Measurements from ENCODE around the gene MSH5. TPM values are rescaled to one million over a fixed set of nuclear protein-coding genes. Genes with fewer than 3 reads are reported as not detected.

Gene MSH5
- total and polyA plus RNA-seq, 2 of the 13 experiments (the other 11 are each of a cell fraction or from before 2014, with no cell fraction given), result 10.2 to 38.7 TPM

DNA sequence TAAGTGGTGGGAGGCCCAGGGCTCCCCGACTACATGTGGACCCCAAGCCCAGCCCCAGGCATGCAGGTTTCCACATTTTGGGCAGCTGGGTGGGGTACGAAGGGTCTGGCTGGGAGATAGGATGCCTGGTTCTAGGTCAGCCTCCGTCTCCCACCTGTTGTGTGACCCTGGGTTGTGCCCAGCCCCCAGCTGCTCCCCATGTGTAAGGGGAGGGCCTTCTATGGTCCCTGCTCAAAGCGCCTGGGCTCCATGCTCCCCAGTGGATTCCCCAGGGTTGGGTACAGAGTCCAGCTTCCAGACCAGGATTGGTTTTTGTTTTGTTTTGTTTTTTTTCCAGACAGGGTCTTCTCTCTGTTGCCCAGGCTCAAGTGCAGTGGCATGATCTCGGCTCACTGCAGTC, 38.4 kb downstream of the MSH5 start (continued):
- TF ChIP-seq, protein P1, sequence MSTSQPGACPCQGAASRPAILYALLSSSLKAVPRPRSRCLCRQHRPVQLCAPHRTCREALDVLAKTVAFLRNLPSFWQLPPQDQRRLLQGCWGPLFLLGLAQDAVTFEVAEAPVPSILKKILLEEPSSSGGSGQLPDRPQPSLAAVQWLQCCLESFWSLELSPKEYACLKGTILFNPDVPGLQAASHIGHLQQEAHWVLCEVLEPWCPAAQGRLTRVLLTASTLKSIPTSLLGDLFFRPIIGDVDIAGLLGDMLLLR (CRISPR knock-in tag; IDR thresholded peaks at IDR 0.05), result no peak
- TF ChIP-seq, protein P2, sequence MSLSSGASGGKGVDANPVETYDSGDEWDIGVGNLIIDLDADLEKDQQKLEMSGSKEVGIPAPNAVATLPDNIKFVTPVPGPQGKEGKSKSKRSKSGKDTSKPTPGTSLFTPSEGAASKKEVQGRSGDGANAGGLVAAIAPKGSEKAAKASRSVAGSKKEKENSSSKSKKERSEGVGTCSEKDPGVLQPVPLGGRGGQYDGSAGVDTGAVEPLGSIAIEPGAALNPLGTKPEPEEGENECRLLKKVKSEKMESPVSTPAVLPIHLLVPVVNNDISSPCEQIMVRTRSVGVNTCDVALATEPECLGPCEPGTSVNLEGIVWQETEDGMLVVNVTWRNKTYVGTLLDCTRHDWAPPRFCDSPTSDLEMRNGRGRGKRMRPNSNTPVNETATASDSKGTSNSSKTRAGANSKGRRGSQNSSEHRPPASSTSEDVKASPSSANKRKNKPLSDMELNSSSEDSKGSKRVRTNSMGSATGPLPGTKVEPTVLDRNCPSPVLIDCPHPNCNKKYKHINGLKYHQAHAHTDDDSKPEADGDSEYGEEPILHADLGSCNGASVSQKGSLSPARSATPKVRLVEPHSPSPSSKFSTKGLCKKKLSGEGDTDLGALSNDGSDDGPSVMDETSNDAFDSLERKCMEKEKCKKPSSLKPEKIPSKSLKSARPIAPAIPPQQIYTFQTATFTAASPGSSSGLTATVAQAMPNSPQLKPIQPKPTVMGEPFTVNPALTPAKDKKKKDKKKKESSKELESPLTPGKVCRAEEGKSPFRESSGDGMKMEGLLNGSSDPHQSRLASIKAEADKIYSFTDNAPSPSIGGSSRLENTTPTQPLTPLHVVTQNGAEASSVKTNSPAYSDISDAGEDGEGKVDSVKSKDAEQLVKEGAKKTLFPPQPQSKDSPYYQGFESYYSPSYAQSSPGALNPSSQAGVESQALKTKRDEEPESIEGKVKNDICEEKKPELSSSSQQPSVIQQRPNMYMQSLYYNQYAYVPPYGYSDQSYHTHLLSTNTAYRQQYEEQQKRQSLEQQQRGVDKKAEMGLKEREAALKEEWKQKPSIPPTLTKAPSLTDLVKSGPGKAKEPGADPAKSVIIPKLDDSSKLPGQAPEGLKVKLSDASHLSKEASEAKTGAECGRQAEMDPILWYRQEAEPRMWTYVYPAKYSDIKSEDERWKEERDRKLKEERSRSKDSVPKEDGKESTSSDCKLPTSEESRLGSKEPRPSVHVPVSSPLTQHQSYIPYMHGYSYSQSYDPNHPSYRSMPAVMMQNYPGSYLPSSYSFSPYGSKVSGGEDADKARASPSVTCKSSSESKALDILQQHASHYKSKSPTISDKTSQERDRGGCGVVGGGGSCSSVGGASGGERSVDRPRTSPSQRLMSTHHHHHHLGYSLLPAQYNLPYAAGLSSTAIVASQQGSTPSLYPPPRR (CRISPR knock-in tag; IDR thresholded peaks at IDR 0.05; ENCODE audit: borderline replicate concordance), result no peak
- TF ChIP-seq ZNF225 (CRISPR knock-in tag; IDR thresholded peaks at IDR 0.05) (no peak), MTF1 (CRISPR knock-in tag; IDR thresholded peaks at IDR 0.05) (no peak), GZF1 (CRISPR knock-in tag; IDR thresholded peaks at IDR 0.05) (no peak), FOXK1 (CRISPR knock-in tag; IDR thresholded peaks at IDR 0.05; ENCODE audit: borderline replicate concordance, low read depth) (no peak), MAFF (IDR thresholded peaks at IDR 0.05; ENCODE audit: low read depth, low read length) (no peak), XBP1 (CRISPR knock-in tag; IDR thresholded peaks at IDR 0.05) (no peak), KDM5A (IDR thresholded peaks at IDR 0.05; ENCODE audit: borderline replicate concordance, low read length) (no peak), WIZ (CRISPR knock-in tag; IDR thresholded peaks at IDR 0.05) (no peak; the same call in 1 of the 2 replicates), SIN3B (IDR thresholded peaks at IDR 0.05; ENCODE audit: low read length) (no peak), ZFP1 (CRISPR knock-in tag; IDR thresholded peaks at IDR 0.05) (no peak), GABPA (IDR thresholded peaks at IDR 0.05; ENCODE audit: low read depth, low read length) (no peak), GABPA (CRISPR knock-in tag; IDR thresholded peaks at IDR 0.05; ENCODE audit: low read depth) (no peak)
- TF ChIP-seq, protein P3, sequence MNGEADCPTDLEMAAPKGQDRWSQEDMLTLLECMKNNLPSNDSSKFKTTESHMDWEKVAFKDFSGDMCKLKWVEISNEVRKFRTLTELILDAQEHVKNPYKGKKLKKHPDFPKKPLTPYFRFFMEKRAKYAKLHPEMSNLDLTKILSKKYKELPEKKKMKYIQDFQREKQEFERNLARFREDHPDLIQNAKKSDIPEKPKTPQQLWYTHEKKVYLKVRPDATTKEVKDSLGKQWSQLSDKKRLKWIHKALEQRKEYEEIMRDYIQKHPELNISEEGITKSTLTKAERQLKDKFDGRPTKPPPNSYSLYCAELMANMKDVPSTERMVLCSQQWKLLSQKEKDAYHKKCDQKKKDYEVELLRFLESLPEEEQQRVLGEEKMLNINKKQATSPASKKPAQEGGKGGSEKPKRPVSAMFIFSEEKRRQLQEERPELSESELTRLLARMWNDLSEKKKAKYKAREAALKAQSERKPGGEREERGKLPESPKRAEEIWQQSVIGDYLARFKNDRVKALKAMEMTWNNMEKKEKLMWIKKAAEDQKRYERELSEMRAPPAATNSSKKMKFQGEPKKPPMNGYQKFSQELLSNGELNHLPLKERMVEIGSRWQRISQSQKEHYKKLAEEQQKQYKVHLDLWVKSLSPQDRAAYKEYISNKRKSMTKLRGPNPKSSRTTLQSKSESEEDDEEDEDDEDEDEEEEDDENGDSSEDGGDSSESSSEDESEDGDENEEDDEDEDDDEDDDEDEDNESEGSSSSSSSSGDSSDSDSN (CRISPR knock-in tag; IDR thresholded peaks at IDR 0.05), result no peak
- TF ChIP-seq, protein P4, sequence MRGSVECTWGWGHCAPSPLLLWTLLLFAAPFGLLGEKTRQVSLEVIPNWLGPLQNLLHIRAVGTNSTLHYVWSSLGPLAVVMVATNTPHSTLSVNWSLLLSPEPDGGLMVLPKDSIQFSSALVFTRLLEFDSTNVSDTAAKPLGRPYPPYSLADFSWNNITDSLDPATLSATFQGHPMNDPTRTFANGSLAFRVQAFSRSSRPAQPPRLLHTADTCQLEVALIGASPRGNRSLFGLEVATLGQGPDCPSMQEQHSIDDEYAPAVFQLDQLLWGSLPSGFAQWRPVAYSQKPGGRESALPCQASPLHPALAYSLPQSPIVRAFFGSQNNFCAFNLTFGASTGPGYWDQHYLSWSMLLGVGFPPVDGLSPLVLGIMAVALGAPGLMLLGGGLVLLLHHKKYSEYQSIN (CRISPR knock-in tag; IDR thresholded peaks at IDR 0.05; ENCODE audit: borderline replicate concordance), result no peak
- TF ChIP-seq, protein P5, sequence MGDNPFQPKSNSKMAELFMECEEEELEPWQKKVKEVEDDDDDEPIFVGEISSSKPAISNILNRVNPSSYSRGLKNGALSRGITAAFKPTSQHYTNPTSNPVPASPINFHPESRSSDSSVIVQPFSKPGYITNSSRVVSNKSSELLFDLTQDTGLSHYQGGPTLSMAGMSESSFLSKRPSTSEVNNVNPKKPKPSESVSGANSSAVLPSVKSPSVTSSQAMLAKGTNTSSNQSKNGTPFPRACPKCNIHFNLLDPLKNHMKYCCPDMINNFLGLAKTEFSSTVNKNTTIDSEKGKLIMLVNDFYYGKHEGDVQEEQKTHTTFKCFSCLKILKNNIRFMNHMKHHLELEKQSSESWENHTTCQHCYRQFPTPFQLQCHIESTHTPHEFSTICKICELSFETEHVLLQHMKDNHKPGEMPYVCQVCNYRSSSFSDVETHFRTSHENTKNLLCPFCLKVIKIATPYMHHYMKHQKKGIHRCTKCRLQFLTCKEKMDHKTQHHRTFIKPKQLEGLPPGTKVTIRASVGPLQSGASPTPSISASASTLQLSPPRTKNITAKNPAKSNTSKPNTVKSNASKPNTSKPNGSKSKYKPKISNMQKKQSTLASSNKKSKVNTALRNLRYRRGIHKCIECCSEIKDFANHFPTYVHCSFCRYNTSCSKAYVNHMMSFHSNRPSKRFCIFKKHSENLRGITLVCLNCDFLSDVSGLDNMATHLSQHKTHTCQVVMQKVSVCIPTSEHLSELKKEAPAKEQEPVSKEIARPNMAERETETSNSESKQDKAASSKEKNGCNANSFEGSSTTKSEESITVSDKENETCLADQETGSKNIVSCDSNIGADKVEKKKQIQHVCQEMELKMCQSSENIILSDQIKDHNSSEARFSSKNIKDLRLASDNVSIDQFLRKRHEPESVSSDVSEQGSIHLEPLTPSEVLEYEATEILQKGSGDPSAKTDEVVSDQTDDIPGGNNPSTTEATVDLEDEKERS (CRISPR knock-in tag; IDR thresholded peaks at IDR 0.05), result no peak
- TF ChIP-seq, protein P6, sequence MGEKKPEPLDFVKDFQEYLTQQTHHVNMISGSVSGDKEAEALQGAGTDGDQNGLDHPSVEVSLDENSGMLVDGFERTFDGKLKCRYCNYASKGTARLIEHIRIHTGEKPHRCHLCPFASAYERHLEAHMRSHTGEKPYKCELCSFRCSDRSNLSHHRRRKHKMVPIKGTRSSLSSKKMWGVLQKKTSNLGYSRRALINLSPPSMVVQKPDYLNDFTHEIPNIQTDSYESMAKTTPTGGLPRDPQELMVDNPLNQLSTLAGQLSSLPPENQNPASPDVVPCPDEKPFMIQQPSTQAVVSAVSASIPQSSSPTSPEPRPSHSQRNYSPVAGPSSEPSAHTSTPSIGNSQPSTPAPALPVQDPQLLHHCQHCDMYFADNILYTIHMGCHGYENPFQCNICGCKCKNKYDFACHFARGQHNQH (CRISPR knock-in tag; IDR thresholded peaks at IDR 0.05), result 0 out of 2 replicates have a peak, but pooled peaks have one; percentile 23

All from HepG2 (cell line).